Measurements from ENCODE around the gene TMOD1.

DNA sequence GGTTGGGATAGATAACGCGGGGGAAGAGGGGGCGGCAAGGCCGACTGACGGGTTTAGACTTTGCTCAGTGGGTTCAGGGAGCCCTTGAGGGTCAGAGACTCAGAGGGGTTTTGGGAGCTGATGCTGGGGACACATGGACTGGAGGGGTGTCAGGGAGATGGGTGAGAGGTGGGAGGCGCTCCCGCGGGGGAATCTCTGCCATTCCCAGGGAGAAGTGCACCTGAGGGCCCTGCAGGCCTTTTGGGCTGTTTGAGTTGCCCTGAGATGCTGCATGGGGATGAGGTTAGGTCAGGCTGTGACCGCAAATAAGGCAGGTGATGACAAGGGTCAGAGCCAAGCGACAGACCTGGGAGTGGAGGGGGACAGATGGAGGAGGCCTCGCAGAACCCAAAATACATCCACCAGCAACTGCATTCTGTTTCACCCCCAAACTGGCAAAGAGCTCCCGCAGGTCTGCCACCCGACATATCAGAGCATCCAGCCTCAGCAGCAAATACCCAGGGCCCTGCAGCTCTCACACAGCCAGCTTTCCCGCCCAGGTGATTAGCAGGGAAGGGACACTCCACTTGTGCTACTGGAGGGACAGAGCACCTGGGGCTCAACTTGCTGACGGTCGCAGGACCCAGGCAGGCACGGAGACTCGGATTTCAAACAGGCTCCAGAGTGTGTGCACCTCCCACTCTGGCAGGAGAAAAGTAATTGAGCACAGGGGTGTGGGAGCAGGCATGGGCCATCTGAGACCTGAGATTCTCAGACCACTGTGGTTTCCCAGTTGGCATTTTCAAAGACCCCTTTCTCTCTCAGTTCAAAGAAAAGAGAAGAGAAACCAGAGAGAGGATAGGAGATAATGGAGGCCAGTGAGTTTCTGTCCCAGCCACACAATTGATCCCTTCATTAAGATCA lies 26.4 kb downstream of the TMOD1 start:
- TF ChIP-seq POLR2A (IDR thresholded peaks at IDR 0.05) (no peak), POLR2AphosphoS5 (IDR thresholded peaks at IDR 0.05) (no peak)

All from breast epithelium (tissue), 3 donors.